ENCODE results near the gene SPEM3.

SPEM3 gene

DNA sequence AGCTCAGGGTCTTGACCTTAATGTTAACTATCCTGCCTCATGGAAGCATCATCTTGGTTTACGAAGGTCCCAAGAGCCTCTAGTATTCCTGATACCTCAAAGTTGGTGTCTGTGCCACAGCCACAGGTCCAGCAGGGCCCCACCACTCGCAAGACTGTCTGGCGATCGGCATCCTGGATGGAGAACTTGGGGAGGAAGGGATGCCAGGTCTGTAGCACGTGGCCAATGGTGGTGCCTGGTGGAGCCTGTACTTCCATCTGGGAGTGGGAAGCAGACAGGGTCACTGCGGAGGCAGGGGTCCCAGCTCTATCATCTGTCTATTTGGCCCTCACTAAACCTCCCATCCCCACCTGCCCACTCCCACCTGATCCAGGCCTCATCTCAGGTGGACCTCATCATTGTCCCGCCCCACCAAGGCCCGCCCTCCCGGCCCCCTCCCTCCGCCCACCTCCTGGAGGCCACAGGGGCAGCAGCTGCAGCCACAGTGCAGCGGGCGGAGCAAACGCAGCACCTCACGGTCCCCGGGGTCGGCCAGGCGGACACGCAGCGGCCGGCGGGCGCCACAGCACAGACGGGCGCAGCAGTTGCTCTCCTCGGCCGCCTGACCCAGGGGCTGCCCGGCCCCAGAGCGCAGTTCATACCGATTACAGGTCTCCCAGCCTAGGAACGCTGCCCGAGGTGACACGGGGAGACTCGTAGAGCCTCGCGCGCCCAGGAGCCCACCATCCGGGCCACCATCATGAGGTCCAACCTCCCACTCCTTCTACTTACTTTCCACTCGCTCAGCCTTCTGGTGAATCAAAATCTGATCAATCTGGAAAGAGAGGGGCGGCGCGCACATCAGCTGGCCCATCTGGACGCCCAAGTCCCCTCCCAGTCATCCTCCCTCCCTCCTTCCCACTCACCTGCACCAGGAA is 35.7 kb upstream of the SPEM3 start:
- Mint-ChIP-seq H3K9me3 (no peaks in the 10 kb centered on the region), H3K27ac (peak overlapping the region; percentile 95 to 96), H3K4me3 (peak overlapping the region; percentile 92 to 97), H3K4me1 (ENCODE audit: low read depth in 2 of 2) (peaks cover 20 to 24% of the 10 kb centered on the region in 2 donors), H3K27me3 (no peaks in the 10 kb centered on the region), H3K36me3 (ENCODE audit: insufficient read depth) (peaks cover 24% of the 10 kb centered on the region)
- DNase-seq, result no peak
- no peak for ATAC-seq (replicated peaks)

DNA sequence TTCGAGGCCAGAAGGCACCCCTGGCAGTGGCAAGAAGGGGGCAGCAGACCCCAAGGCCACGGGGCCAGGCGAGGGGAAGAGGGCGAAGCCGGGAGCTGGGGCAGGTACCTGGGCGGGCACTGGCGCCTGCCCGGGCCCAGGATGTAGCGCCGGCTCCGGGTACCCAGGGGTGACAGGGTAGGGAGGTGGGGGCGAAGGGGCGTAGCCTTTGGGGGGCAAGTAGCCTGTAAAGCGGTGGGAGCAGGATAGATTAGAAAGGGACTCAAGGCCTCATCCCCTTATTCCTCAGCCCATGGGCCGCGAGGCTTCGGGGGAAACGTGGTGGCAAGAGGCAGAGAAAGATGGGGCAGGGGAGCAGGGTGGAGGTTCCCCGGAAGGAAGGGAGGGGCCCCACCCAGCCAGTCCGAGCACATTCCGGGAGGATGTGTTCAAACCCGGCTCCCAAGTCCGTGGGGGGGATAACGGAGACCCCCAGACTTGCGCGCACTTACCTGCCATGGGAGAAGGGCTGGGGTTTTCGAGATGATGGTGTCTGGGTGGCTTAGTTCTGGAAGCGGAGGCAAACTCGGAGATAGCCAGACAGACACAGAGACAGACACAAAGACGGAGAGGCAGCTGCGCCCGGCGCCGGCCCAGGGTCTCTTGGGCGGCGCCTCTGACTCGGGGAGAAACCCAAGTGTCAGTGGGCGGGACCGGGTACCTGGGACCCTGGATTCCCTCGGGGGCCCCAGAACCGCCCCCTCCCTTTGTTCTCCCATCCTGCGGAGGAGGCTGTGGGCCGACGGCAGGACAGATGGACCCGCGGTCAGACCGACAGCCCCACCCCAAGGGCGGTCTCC is 34.8 kb upstream of the SPEM3 start:
- DNase-seq (peak in 2 of 3 experiments; percentile 69 to 70), ATAC-seq (replicated peaks) (peak; percentile 72)
- H3K9me3 Mint-ChIP-seq, result no peaks in the 10 kb centered on the region
- peaks cover 24% of the 10 kb centered on the region for H3K36me3 Mint-ChIP-seq (ENCODE audit: insufficient read depth)
- H3K27ac Mint-ChIP-seq, result peak overlapping the region; percentile 95 to 96
- H3K27me3 Mint-ChIP-seq, result no peaks in the 10 kb centered on the region
- H3K4me3 Mint-ChIP-seq, result peak overlapping the region; percentile 92 to 97
- peaks cover 20 to 24% of the 10 kb centered on the region in 2 donors for H3K4me1 Mint-ChIP-seq (ENCODE audit: low read depth in 2 of 2)

DNA sequence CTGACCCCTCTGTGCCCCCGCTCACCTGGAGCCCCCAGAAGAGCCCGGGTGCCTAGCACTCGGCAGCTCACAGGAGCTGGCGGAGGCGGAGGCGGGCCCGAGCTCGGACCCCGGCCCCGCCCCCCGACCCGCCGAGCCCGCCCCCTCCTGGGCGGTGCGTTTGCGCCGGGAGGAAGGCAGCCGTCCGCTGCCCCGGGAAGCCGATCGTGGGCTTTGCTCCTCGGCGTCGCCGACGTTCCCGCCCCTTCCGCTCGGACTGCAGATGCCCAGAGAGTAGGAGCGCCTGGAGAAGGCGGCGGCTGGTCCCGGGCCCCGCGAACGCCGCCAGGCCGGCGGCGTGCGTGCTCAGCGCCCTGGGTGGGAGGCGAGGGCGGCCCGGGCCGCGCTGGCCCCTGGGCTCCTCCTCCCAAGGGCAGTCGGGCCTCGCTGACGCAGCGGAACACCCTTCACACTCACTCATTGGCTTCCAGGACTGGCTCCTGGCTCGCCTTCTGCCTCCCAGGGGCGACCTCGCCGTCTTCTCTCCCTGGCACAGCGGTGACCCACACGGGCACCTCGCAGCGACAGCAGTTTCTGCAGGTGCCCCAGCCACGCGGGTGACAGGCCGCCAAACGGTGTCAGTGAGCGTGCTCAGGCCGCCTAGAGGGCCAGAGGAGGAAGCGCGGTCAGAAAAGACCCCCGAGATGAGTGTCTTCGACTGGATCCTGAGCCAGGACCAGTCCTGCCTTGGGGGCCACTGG is 34.0 kb upstream of the SPEM3 start, which contains the start of gene PLSCR3:
Gene PLSCR3 (minus strand): TSS at position 74 of the 740 bp plus-strand sequence. CDS start 415 bp downstream, outside the sequence.
- Mint-ChIP-seq H3K27ac (peak within 1 kb of the TSS; percentile 95 to 96), H3K9me3 (no peaks in the 10 kb centered on the region), H3K4me1 (ENCODE audit: low read depth in 2 of 2) (peaks cover 20 to 24% of the 10 kb centered on the region in 2 donors), H3K36me3 (ENCODE audit: insufficient read depth) (peaks cover 20% of the 10 kb centered on the region), H3K27me3 (no peaks in the 10 kb centered on the region), H3K4me3 (peak within 1 kb of the TSS; percentile 92 to 97)
- ATAC-seq (replicated peaks) (peak; percentile 86), DNase-seq (peak; percentile 78 to 82 (median 82))

DNA sequence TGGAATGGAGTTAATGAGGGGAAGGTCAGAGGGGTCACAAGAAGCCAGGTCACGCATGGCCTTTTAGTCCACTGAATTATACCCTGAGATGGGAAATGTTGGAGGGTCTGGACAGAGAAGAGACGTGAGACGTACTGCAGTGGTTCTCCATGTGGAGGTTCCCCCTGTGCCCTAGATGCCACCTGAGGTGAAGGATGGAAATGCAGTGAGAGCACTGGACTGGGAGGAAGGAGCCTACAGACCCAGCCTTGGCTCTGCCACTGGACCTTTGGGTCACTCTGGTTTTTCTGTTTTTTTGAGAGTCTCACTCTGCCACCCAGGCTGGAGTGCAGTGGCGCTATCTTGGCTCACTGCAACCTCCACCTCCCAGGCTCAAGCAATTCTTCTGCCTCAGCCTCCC is 32.5 kb upstream of the SPEM3 start:
- Mint-ChIP-seq H3K9me3 (no peaks in the 10 kb centered on the region), H3K4me3 (no peak overlapping the region), H3K27me3 (no peaks in the 10 kb centered on the region), H3K36me3 (ENCODE audit: insufficient read depth) (peaks cover 12% of the 10 kb centered on the region), H3K4me1 (ENCODE audit: low read depth in 2 of 2) (peaks cover 15 to 21% of the 10 kb centered on the region in 2 donors), H3K27ac (no peak overlapping the region)
- DNase-seq (no peak), ATAC-seq (replicated peaks) (no peak)

DNA sequence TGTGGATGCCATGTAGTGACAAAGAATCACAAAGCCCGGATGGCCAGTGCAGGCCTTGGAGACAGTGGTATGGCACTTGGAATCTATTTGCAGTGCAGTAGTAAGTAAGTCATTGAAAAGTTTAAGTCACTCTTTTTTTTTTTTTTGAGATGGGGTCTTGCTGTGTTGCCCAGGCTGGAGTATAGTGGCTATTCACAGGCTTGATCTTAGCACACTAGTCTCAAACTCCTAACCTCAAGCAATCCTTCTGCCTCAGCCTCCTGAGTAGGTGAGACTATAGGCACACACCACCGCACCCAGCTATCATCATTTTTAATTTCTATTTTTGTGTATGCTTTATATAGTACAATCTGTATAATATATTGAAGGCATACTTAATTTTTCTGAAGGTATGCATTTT is 30.0 kb upstream of the SPEM3 start:
- ATAC-seq (replicated peaks), result no peak
- no peak overlapping the region for H3K27ac Mint-ChIP-seq

DNA sequence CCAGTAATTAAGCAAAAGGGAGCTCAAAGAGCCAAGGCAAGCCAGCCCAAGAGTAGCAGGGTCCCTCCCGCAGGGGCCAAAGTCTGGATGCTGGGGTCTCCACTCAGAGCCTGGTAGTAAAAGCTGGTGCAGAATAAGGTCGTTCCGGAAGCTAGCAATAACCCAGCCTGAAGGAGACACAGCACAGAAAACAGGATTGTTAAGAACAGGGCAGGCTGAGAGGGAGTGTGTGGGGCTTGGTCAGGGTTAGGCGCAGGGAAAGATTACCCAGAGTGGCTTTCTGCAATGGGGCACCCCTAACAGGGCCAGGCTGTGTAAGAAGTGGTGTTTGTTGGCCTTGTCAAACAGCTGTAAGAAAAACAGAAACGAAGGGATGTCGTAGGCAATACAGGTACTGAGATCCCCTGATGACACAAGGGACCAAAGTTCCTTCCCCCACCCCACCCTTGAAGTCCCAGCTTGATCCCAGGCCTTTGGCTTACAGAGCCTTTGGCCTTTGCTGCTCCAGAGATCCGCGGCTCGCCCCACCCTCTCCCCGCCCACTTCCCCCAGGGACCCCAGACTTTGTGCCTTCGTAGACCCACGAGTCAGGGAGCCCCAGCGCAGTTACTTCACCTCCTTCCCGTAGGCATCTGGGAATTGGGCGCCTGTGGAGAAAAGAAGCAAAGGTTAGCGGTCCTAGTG is 25.5 kb upstream of the SPEM3 start:
- Mint-ChIP-seq H3K36me3 (ENCODE audit: insufficient read depth) (peaks cover 18% of the 10 kb centered on the region), H3K9me3 (no peaks in the 10 kb centered on the region), H3K27ac (peak overlapping the region in 1 of 2 donors; percentile 92), H3K27me3 (no peaks in the 10 kb centered on the region), H3K4me1 (ENCODE audit: low read depth in 2 of 2) (peaks cover 10 to 13% of the 10 kb centered on the region in 2 donors), H3K4me3 (peak overlapping the region; percentile 91 to 95)
- ATAC-seq (replicated peaks) (no peak), DNase-seq (no peak)

More for the DNA sequence above, 30.0 kb upstream of the SPEM3 start:
- peaks cover 3% of the 10 kb centered on the region for H3K36me3 Mint-ChIP-seq (ENCODE audit: insufficient read depth)
- H3K27me3 Mint-ChIP-seq, result no peaks in the 10 kb centered on the region
- no peak for DNase-seq
- H3K4me3 Mint-ChIP-seq, result no peak overlapping the region
- peaks cover 12 to 16% of the 10 kb centered on the region in 2 donors for H3K4me1 Mint-ChIP-seq (ENCODE audit: low read depth in 2 of 2)
- H3K9me3 Mint-ChIP-seq, result no peaks in the 10 kb centered on the region

DNA sequence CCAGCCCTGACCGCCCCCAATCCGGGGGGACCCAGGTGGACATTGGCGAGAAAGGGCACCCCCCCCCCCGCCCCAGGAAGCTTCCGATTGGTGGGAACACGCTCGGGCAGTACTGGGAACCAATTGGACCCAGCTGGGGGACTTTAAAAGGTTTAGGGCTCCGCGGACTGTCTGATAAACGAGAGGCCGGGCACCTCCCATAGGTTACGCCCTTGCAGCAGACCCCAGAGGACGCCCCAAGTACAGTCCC is 25.0 kb upstream of the SPEM3 start:
- peak overlapping the region in 1 of 2 donors; percentile 92 for H3K27ac Mint-ChIP-seq
- DNase-seq, result no peak
- no peaks in the 10 kb centered on the region for H3K27me3 Mint-ChIP-seq
- peaks cover 18% of the 10 kb centered on the region for H3K36me3 Mint-ChIP-seq (ENCODE audit: insufficient read depth)
- H3K4me1 Mint-ChIP-seq (ENCODE audit: low read depth in 2 of 2), result peaks cover 10 to 13% of the 10 kb centered on the region in 2 donors
- peak; percentile 19 for ATAC-seq (replicated peaks)
- H3K9me3 Mint-ChIP-seq, result no peaks in the 10 kb centered on the region
- peak overlapping the region; percentile 91 to 95 for H3K4me3 Mint-ChIP-seq

DNA sequence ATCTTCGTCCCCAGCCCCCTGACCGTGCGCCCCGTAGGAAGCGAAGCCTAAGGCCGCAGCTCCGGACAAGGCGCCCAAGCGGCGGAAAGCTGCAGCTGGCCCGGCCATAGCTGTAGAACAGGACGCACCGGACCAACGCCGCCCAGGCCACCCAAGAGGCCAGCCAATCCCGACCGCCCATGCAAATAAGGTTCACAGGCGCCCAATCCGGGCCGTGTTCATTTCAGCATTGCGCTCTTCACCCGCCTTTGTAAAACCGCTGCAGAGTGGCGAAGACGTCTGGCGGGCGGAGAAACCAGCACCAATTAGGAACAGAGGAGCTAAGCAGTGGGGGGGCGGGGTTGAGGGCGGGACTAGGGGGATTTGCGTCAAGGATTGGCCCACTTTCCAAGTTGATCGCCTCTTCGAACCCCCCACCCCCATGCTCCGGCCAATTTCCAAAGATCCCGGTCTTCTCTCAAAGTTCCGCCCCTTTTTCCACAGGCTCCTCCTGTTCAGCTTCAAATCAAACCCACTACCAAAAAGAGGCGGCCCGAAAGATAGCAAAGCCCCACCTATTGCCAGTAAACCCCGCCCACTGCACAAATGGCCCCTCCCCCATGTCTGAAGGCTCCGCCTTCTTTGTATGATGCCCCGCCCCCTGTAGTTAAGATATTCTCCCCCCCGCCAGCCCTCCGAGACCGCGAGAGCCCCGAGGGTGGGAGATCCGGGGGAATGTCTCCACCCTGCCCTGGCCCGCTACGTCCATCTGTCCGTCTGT is 24.5 kb upstream of the SPEM3 start, which contains the start of gene TMEM256:
Gene TMEM256 (minus strand): TSS at position 121 of the 760 bp plus-strand sequence. CDS start 13 bp downstream, at position 108.
- H3K4me1 Mint-ChIP-seq (ENCODE audit: low read depth in 2 of 2), result peaks cover 10 to 13% of the 10 kb centered on the region in 2 donors
- H3K9me3 Mint-ChIP-seq, result no peaks in the 10 kb centered on the region
- H3K4me3 Mint-ChIP-seq, result peak within 1 kb of the TSS; percentile 91 to 95
- DNase-seq, result peak; percentile 88 to 91 (median 89)
- no peaks in the 10 kb centered on the region for H3K27me3 Mint-ChIP-seq
- peak; percentile 87 for ATAC-seq (replicated peaks)
- H3K36me3 Mint-ChIP-seq (ENCODE audit: insufficient read depth), result peaks cover 18% of the 10 kb centered on the region
- H3K27ac Mint-ChIP-seq, result peak within 1 kb of the TSS; percentile 88 to 92

DNA sequence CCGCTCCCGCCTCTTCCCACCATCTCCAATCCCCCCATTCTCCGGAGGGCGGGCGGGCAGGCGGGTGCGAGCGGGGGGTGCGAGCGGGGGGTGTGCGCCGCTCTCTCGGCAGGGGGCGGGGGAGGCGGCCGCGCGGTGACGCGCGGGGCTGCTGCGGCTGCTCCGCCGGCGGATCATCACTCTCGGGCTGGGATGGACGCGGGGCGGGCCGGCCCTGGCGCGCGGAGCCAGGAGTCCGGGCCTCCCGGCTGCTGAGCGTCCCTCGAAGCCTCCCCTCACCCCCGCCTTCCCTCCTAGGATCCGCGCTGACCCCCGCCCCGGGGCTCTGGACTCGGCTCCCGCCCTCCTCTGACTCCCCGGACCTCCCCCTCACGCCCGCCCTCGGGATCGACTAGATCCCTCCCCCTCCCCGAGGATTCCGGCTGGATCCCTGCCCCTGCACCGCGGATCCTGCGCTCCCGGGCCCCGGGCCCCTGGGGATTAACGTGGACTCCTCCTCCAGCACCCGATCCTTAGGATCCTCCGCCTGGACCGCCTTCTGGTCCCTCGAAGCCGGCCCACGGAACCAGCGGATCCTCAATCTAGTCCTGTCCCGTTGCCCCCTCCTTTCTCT is 23.8 kb upstream of the SPEM3 start:
- Mint-ChIP-seq H3K27ac (peak overlapping the region; percentile 88 to 92), H3K4me3 (peak overlapping the region; percentile 91 to 95), H3K9me3 (no peaks in the 10 kb centered on the region), H3K4me1 (ENCODE audit: low read depth in 2 of 2) (peaks cover 10 to 13% of the 10 kb centered on the region in 2 donors), H3K36me3 (ENCODE audit: insufficient read depth) (peaks cover 18% of the 10 kb centered on the region), H3K27me3 (no peaks in the 10 kb centered on the region)
- DNase-seq (no peak), ATAC-seq (replicated peaks) (peak; percentile 56)

DNA sequence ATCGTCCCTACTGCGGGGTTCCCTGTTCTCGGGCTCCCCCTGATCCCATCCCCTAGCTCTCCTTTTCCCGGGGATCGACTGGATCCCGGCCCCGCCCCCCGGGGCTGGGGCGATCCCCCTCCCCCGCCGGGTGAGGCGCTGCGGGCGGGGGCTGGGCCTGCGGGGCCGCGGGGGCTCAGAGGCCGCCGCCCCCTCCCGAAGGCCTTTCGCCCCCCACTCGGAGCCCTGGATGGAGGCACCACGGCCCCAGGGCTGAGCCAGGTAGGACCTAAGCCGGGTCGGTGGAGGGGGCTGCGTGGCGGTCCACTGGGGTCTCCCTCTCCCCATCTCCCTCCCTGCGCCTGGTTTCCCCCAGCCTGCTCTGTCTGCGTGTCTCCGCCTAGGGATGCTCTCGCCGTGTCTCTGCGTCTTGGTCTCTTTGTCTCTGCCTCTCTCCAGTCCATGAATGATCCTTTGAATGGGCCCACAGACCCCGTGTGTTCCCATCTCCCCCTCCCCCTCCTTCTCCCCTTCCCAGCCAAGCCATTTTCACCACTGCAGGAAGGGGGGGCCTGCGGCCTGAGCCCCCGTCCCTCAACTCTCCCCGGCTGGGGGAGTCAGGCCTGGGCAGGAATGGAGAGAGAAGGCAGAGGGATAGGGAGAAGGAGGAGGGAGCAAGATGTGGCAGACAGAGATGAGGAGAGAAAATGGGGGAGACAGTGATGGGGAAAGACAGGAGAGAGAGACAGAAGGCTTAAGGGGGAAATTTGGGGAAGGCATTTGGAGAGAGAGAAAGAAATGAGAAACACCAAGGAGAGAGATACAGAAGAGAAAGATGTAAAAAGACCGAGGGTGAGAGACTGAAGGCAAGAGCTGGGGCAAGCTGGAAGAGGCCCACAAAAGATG is 23.1 kb upstream of the SPEM3 start:
- H3K9me3 Mint-ChIP-seq, result no peaks in the 10 kb centered on the region
- H3K4me1 Mint-ChIP-seq (ENCODE audit: low read depth in 2 of 2), result peaks cover 10 to 13% of the 10 kb centered on the region in 2 donors
- H3K27ac Mint-ChIP-seq, result peak overlapping the region; percentile 64 to 92
- peaks cover 18% of the 10 kb centered on the region for H3K36me3 Mint-ChIP-seq (ENCODE audit: insufficient read depth)
- ATAC-seq (replicated peaks), result no peak
- peak overlapping the region; percentile 91 to 95 for H3K4me3 Mint-ChIP-seq
- H3K27me3 Mint-ChIP-seq, result no peaks in the 10 kb centered on the region
- DNase-seq, result no peak

DNA sequence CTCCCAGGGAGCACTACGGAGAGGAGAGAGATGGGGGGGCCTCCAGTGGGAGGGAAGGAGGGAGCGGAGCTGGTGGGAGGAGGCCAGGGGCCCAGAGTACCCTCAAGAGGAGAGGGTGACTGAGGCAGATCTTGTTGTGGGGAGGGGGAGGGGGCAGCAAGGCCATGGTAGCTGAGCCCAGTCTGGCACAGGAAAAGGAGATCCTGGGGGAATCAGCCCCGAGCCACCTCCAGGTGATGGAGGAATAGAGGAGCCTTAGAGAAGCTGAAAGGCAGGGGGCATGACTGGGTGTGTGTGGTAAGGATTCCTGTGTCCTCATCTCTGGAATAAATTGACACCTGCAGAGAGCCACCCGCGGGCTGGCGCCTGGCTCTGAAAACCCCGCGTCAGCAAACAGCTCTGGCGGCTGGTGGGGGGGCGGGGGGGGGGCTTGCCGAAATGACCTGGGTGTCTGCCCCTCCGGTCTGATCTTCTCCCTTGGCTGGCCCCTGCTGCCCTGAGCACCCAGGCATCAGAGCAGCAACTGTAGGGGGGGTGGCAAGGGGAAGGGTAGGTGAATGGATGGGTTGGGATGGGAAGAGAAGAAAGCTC is 22.3 kb upstream of the SPEM3 start:
- peak overlapping the region; percentile 21 to 64 for H3K27ac Mint-ChIP-seq
- no peak for DNase-seq
- peaks cover 18% of the 10 kb centered on the region for H3K36me3 Mint-ChIP-seq (ENCODE audit: insufficient read depth)

More for the DNA sequence above, 22.3 kb upstream of the SPEM3 start:
- Mint-ChIP-seq H3K9me3 (no peaks in the 10 kb centered on the region), H3K4me3 (peak overlapping the region; percentile 91 to 95), H3K27me3 (no peaks in the 10 kb centered on the region), H3K4me1 (ENCODE audit: low read depth in 2 of 2) (peaks cover 10 to 13% of the 10 kb centered on the region in 2 donors)
- no peak for ATAC-seq (replicated peaks)

All from effector memory CD8-positive, alpha-beta T cell (primary cell).